Inflammatory macrophage treated with lipopolysaccharide for 4 hours (primary cell): ENCODE results near the gene CSNK1G2.
A peak's percentile ranks its signal among the peaks of the same experiment; 100 is the strongest.

Experiments used
- DNase-seq: peaks from one replicate; pipeline ENCODE4 v3.0.0-alpha.2; 2020

CSNK1G2 gene

DNA sequence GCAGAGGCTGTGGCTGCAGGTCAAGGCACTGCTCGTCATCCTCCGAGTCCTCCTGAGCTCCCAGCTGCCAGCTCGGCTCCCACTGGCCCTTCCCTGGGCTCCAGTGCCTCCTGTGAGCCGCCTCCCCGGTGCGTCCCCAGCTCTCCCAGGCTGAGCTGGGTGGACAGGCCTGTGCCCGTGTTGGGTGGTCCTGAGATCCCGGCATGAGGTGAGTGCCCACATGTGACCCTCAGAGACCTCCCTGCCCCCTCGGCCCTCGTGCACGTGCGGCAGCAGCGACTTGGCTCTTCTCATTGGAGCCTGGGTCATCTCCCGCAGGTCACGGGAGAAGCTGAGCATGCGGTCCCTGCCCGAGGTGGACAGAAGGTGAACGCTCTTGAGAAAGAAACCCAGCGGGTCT, 20.3 kb upstream of the CSNK1G2 start:
- DNase-seq: no peak

DNA sequence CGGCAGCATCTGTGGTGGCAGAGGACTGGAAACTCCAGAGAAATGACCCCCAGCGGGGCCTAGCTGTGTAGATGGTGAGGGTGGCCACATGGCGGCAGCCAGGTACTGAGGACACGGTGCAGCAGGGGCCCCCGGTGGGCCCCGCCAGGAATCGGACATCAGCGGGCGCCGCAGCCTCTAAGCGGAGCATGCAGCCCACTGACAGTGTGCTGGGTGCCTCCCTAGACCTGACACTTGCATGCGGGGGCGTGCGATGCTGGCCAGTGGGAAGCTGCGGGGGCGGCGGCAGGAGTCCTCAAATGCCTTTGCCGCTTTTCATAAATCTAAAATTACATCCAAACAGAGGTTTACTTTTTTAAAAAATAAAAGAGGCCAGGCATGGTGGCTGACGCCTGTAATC, 19.6 kb upstream of the CSNK1G2 start:
- no peak for DNase-seq

- no peak for DNase-seq
Measured at GRCh38 chr19:1921825-1922224, 19.1 kb upstream of the CSNK1G2 start.

DNA sequence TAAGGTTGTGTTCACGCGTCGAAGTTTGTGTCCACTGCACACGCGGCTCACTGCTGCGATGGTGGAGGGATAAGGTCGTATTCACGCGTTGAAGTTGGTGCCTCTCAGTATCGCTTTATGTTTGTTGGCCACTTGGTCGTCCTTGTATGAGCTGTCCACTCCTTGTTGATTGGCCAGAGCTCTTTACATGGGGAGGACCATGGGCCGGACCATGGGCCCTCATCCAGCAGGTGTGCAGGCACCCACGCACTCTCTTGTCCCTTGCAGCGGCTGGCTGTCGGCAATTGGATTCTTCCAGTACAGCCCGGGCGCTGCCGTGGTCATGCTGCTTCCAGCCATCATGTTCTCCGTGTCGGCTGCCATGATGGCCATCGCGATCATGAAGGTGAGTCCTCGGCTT, 18.2 kb upstream of the CSNK1G2 start:
- DNase-seq: no peak

DNA sequence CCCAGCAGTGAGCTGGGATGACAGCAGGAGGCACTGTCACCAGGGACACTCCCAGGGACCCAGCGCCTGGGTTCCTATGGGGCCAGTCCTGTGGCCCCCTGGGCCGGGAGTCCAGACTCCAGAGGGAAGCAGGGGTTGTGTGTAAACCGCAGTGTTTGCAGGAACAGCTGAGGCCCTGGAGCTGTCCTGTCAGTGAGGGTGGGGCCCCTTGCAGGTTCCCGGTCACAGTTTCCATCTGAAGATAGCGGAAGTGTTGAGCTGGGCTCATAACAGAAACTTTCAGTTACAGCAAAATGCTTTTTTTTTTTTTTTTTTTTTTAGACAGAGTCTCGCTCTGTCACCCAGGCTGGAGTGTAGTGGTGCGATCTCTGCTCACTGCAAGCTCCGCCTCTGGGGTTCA, 17.7 kb upstream of the CSNK1G2 start:
- DNase-seq: peak; percentile 84

DNA sequence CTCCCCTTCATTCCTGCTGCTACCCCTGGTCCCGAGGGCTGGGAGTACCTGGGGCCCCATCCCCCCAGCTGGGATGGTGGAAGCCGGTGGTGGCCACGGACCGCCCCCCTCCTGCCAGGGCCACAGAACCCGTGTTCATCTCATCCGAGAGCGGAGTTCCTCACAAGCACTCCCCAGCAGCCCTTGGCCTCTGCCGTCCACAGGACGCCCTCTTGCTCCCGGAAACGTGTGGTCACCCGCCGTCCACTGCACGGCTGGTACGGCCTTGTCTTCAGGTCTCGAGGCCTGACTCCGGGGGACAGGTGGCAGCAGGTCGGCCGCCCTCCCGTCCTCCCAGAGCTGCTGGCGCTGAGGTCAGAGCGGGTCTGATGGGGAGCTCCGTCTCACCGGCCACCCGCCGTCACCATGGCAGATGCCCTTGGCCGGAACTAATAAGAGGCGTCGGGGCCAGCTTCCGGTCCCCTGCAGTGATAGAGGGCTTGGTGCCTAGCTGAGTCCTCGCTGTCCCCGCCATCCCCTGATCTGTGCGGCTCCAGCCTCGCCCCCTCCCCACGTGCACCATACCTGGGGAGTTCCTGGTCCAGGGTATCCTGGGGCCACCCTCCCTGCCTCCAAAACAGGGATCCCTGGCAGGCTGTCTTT, 16.5 kb upstream of the CSNK1G2 start:
- DNase-seq: no peak

DNA sequence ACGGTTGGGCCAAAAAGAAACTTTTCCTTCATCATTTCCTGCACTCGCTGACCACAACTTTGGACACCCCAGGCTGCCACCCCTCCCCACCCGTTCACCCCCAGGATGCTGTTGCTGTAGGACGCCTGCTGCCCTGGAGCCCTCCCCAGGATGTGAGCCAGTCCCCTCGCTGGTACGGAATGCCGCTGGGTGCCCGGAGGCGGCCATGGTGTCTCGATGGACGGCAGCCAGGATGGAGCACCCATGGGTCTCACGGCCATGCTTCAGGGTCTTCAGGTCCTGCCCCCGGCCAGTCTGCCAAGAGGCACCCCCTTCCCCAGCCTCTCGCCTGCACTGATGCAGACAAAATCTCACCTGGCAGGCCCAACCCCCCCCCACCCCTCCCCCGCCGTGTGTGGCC, 15.4 kb upstream of the CSNK1G2 start:
- no peak for DNase-seq

DNA sequence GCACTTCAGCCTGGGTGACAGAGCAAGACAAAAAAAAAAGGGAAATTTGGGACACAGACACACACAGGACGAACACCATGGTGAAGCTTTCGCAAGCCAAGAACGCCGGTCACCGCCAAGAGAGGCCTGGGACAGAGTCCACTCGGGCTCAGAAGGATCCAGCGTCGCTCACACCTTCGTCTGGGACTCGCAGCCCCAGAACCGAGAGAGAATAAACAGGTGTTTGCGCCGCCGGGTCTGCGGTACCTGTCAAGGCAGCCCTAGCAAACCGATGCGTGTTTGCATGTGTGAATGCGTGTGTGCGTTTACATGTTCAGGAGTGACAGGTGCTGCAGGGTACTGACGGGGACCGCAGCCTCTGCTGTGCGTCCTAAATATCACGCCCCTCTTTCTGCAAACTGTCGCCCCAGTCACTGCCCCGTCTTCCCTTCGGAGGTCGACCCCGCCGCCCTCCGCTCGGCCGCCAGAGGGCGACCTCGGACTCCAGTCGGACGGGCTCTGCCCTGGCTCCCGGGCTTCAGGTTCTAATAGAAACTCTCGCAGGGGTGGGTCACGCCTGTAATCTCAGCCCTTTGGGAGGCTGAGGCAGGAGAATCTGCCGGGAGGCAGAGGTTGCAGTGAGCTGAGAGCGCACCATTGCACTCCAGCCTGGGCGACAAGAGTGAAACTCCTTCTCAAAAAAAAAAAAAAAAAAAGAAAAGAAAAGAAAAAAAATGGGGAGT, 11.8 kb upstream of the CSNK1G2 start:
- peak; percentile 85 for DNase-seq

- no peak for DNase-seq
Measured at GRCh38 chr19:1931445-1931844, 9.5 kb upstream of the CSNK1G2 start.

DNA sequence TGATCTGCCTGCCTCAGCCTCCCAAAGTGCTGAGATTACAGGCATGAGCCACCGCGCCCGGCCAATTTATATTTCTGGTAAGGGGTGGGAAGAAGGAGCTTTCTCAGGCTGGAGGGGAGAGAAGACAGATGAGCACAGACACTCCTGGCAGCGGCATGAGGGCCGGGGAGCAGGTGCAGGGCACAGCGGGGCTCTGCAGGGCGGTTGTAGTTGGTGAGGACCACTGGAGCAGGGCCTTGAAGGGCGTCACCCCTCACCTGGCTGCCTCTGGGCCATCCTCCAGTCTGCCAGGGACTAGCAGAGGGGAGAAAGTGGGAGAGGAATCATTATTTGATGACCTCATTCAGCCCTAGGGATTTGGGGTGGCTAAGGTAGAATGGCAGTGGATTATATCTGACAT, 8.6 kb upstream of the CSNK1G2 start:
- no peak for DNase-seq

DNA sequence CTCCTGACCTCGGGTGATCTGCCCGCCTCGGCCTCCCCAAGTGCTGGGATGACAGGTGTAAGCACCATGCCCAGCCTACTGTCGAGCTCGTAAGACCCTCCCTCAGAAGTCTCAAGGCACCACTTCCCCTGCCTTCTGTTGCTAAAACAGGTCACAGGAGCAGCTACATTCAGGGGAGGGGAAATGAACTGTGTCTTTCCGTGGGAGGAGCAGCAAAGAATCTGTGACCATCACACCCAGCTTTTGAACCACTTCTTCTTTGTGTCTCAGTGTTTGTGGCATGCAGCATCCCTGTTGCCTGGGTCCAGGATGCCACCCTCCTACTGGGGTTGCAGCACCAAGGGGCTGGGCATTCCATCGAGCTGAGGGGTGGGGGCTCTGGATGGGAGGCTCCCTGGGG, 7.7 kb upstream of the CSNK1G2 start:
- peak; percentile 46 for DNase-seq

GRCh38 chr19:1933942-1934341, 7.0 kb upstream of the CSNK1G2 start:
- no peak for DNase-seq

DNA sequence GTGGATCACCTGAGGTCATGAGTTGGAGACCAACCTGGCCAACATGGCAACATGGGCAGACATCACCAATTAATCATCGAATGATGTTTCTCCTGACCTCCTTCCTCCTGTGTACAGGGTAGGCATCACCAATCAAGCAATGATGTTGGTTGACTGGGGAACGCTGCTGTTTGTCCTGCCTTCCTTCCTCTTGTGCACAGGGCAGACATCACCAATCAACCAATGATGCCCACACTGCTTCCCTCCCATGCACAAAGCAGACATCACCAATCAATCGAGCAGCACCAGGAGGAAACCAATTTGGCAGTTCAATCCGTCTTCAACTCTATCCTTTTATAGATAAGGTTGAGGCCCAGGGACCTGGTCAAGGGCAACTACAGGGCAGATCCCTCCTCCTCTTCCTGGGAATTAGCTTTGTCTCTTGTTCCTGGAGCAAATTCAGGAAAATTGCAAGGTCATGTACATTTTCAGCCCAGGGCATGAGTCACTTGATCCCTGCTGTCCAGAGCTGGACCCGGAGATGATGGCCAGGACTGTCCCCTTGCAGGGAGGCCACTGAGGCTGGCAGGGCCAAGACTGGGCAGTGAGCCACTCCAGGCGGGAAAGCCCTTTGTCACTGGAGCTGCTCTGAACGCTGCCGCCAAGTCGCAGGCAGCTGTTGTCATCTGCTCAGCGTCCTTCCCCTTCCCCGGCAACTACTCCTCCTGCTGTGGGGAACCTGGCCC, 5.3 kb upstream of the CSNK1G2 start:
- DNase-seq: peak; percentile 63

- DNase-seq: no peak
Measured at GRCh38 chr19:1936430-1936829, 4.5 kb upstream of the CSNK1G2 start.

GRCh38 chr19:1936916-1937610, 3.9 kb upstream of the CSNK1G2 start:
- no peak for DNase-seq

DNA sequence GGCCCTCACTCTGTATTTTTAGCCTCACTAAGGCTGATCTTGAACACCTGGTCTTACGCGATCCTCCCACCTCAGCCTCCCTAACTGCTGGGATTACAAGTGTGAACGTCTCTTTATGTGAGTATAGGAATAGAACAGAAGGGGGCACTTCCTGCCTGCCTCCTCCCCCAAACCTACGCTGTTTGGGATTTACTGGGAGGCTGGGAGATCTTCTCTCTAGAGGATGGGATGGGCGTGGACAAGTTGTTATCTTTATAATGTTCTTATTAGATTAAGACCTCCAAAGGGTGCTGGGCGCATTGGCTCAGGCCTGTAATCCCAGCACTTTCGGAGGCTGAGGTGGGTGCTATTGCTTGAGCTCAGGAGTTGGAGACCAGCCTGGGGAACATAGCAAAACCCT, 2.9 kb upstream of the CSNK1G2 start:
- no peak for DNase-seq

DNA sequence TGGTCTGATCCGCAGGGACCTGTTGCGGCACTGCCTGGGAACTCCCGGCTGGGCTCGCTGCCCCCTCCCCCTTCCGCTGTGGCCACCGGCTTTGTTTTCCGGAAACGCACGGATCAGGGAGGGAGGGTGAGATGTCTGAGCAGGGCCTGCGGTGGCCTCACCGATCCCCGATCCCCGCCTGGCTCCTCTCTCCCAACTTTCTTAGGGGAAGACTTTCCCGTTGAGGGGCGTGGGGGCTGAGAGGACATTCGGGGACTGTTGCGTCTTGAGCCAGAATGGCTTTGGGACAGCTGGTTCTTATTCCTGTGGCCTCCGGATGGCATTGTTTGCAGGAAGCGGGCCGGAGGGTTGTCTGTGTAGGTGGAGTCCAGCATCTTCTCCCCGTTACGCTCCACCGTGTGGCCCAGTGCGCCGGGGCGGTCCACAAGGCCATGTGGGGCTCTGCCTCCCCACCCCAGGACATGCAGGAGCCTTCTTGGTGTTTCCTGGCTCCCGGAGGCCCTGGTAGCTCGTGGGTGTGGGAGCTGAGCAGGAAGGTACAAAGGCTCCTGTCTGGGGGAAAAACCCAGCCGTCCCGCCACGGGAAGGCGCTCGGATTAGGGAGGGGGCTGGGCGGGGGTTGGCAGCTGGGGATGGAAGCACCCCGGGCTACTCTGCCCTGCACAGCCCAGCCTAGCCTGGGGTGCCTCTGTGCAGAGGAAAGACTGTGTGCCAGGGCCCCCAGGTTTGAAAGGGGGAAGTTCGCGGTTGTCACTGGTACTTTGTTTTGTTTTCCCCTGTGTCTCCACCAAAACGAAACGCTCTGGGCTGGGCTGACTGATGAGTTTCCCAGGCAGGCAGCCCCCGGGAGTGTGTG, 1.3 kb downstream of the CSNK1G2 start:
- peak; percentile 68 for DNase-seq

- peak; percentile 24 for DNase-seq
Measured at GRCh38 chr19:1942934-1943555, 2.1 kb downstream of the CSNK1G2 start.

- DNase-seq: no peak
Measured at GRCh38 chr19:1943661-1944087, 2.7 kb downstream of the CSNK1G2 start.

GRCh38 chr19:1944088-1944915, 3.3 kb downstream of the CSNK1G2 start:
- peak; percentile 59 for DNase-seq

- DNase-seq: no peak
Measured at GRCh38 chr19:1944916-1945561, 4.1 kb downstream of the CSNK1G2 start.
